ENCODE measurements around the gene ATPAF1.

Gene ATPAF1

DNA sequence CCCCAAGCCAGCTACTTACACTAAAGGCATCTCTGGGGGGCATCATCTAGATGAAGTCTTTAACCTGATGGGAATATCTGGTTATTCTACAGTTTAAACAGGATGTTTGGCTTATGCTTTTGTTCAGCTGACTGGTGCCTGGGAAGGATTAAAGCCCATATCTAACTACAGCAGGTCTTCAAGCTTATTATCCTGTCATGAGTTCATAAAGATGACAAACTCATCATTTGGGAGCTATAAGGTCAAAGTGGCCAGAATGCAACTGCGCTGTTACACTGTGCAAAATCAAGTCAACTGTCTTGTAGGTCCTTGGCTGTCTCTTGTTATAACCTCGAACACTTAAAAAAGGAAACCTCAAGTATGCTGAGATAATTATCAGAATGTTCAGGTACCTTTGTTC, 33.0 kb downstream of the ATPAF1 start:
- Histone ChIP-seq H3K27ac (ENCODE audit: low read depth, low read length) (no peak overlapping the region), H3K4me1 (ENCODE audit: control insufficient read depth, insufficient read depth, low read length, unreplicated experiment) (no peaks in the 10 kb centered on the region), H3K27me3 (ENCODE audit: insufficient read depth, low read length) (no peaks in the 10 kb centered on the region), H3K36me3 (ENCODE audit: insufficient read depth, low read length) (peaks cover 9% of the 10 kb centered on the region; the same call in 1 of the 2 replicates), H3K4me3 (ENCODE audit: low read depth, low read length) (no peak overlapping the region), H3K79me2 (ENCODE audit: control insufficient read depth, insufficient read depth, low read length, unreplicated experiment) (no peaks in the 10 kb centered on the region), H2AFZ (ENCODE audit: low read length, unreplicated experiment) (no peak overlapping the region)

DNA sequence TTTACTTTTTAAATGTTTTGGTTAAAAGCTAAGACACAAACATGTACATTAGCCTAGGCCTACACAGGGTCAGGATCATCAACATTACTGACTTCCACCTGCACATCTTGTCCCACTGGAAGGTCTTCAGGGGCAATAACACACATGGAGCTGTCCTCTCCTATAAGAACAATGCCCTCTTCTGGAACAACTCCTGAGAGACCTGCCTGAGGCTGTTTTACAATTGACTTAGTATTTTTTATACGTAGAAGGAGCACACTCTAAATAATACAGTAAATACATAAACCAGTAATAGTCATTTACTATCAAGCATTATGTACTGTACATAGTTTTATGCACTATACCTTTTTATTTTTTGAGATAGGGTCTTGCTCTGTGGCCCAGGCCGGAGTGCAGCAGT, 37.4 kb downstream of the ATPAF1 start:
- Histone ChIP-seq H3K36me3 (ENCODE audit: insufficient read depth, low read length) (peaks cover 9% of the 10 kb centered on the region; the same call in 1 of the 2 replicates), H3K27me3 (ENCODE audit: insufficient read depth, low read length) (no peaks in the 10 kb centered on the region), H3K79me2 (ENCODE audit: control insufficient read depth, insufficient read depth, low read length, unreplicated experiment) (no peaks in the 10 kb centered on the region), H3K4me1 (ENCODE audit: control insufficient read depth, insufficient read depth, low read length, unreplicated experiment) (no peaks in the 10 kb centered on the region), H3K27ac (ENCODE audit: low read depth, low read length) (no peak overlapping the region), H2AFZ (ENCODE audit: low read length, unreplicated experiment) (no peak overlapping the region), H3K4me3 (ENCODE audit: low read depth, low read length) (no peak overlapping the region)

DNA sequence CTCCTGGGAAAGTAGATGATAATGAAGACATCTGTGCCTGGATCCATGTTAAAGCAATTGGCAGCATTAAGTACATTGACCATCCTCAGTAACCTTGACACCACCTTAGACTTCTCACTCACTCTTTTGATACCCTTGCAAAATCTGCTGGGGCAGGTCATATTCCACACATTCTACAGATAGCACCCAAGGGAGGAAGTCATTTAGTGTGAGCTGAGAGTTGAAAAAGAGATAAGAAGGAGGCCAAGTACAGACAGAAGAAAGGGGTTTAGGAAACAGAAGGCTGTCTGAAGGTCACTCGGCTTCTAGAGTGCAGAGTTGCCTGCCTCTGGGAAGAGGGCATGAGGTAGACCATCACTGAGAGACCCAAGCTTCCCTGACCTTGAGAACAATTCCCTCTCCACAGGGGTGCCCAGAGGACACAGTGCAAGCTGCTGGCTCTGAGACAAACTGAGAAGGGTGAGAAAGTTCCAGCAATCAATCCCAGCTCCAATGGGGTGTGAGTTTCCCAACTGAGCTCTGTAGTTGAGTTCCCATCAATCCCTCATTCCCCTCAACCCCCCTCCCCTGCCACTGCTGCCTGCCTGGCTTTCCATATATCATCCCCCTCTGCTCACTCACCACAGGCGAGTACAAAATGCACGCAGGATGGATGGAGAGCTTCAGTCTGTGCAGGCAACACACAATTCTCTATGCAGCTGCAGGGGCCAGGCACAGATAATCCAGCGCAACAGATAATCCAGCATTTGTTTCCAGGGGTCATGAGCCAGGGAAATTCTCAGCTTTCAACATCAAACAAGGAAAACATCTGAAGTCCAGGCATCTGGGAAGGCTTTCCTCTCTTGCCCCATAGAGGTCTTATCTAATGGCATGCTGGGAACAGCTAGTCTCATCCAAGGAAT, 44.2 kb downstream of the ATPAF1 start:
- H3K27ac ChIP-seq (ENCODE audit: low read depth, low read length), result no peak overlapping the region
- H3K36me3 ChIP-seq (ENCODE audit: insufficient read depth, low read length), result no peaks in the 10 kb centered on the region; the same call in 1 of the 2 replicates
- H2AFZ ChIP-seq (ENCODE audit: low read length, unreplicated experiment), result no peak overlapping the region
- no peak overlapping the region for H3K4me3 ChIP-seq (ENCODE audit: low read depth, low read length)
- peaks cover 13% of the 10 kb centered on the region for H3K4me1 ChIP-seq (ENCODE audit: control insufficient read depth, insufficient read depth, low read length, unreplicated experiment)
- no peaks in the 10 kb centered on the region for H3K79me2 ChIP-seq (ENCODE audit: control insufficient read depth, insufficient read depth, low read length, unreplicated experiment)
- no peaks in the 10 kb centered on the region for H3K27me3 ChIP-seq (ENCODE audit: insufficient read depth, low read length)

DNA sequence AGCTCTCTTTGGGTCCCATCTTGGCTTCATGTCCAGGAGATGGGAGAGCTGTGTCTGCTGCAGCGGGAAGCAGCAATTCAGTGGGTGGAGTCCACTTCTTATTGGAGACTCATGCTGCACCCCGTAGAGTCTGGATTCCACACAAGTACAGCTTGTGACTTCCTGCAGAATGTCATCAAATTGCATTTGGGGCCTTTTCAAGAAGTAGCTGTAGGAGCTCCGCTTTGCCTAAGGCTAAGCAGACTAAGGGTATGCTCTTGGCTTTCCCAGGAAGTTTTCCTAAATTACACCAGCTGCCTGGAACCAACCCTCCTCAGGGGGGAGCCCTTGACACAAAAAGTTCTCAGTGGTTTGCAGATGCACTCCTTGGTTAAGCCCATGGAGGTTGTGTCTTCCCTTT, 45.8 kb downstream of the ATPAF1 start:
- H3K27me3 ChIP-seq (ENCODE audit: insufficient read depth, low read length), result no peaks in the 10 kb centered on the region
- H3K79me2 ChIP-seq (ENCODE audit: control insufficient read depth, insufficient read depth, low read length, unreplicated experiment), result no peaks in the 10 kb centered on the region
- no peak overlapping the region for H2AFZ ChIP-seq (ENCODE audit: low read length, unreplicated experiment)
- H3K4me3 ChIP-seq (ENCODE audit: low read depth, low read length), result no peak overlapping the region
- H3K27ac ChIP-seq (ENCODE audit: low read depth, low read length), result no peak overlapping the region
- no peaks in the 10 kb centered on the region for H3K36me3 ChIP-seq (ENCODE audit: insufficient read depth, low read length)
- peaks cover 14% of the 10 kb centered on the region for H3K4me1 ChIP-seq (ENCODE audit: control insufficient read depth, insufficient read depth, low read length, unreplicated experiment)

DNA sequence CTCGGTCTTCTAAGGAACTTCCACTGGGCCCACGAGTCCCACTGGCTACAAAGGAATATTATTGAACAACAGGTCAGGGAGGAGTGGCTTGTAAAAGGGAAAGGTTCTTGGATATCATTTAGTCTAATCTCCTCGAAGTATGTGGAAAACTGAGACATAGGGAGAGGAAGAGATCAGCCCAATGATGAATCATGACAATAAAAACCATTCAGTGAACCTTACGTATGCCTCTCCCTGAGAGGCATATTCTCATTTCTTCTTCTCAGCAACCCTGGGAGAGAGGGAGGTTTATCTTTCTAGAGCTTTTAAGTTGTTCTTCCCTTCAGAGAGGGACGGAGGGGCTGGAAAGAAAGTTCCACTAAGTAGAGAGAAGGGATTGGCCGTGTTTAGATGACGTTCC, 46.2 kb downstream of the ATPAF1 start:
- H3K79me2 ChIP-seq (ENCODE audit: control insufficient read depth, insufficient read depth, low read length, unreplicated experiment), result no peaks in the 10 kb centered on the region
- no peaks in the 10 kb centered on the region for H3K36me3 ChIP-seq (ENCODE audit: insufficient read depth, low read length)
- H3K27me3 ChIP-seq (ENCODE audit: insufficient read depth, low read length), result no peaks in the 10 kb centered on the region
- H3K4me1 ChIP-seq (ENCODE audit: control insufficient read depth, insufficient read depth, low read length, unreplicated experiment), result peaks cover 17% of the 10 kb centered on the region
- no peak overlapping the region for H3K4me3 ChIP-seq (ENCODE audit: low read depth, low read length)
- H3K27ac ChIP-seq (ENCODE audit: low read depth, low read length), result no peak overlapping the region
- H2AFZ ChIP-seq (ENCODE audit: low read length, unreplicated experiment), result no peak overlapping the region

DNA sequence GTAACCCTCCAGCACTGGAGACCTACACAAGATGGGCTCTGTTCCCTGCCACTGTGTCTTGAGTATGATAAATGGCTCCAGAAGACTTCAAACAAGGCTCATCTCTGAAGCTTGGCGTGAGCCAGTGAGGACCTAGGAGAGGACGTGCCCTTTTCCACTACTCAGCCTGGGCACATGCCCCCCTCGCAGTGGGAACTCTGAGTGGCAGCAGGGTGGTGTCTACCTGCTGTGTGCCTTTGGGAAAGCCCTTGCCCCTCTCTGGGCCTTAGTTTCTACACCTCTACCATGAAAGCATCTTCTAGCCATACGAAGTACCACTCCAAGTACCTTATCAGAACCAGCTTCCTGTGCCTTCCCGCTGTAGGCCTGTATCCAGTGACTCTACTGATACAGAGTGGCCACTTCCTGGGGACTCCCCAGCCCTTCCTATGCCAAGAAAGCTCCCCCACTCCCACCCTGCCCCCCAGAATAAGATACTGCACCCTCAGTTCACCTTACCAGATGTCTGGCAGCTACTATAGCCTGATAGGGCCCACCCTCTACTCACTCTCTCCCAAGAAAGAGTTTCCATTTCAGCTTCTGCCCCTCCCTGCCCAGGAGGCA, 48.4 kb downstream of the ATPAF1 start:
- H3K27me3 ChIP-seq (ENCODE audit: insufficient read depth, low read length), result no peaks in the 10 kb centered on the region
- no peak overlapping the region for H3K4me3 ChIP-seq (ENCODE audit: low read depth, low read length)
- peaks cover 28% of the 10 kb centered on the region for H3K4me1 ChIP-seq (ENCODE audit: control insufficient read depth, insufficient read depth, low read length, unreplicated experiment)
- H3K27ac ChIP-seq (ENCODE audit: low read depth, low read length), result no peak overlapping the region
- no peak overlapping the region for H2AFZ ChIP-seq (ENCODE audit: low read length, unreplicated experiment)
- no peaks in the 10 kb centered on the region for H3K36me3 ChIP-seq (ENCODE audit: insufficient read depth, low read length)
- H3K79me2 ChIP-seq (ENCODE audit: control insufficient read depth, insufficient read depth, low read length, unreplicated experiment), result peaks cover 4% of the 10 kb centered on the region

DNA sequence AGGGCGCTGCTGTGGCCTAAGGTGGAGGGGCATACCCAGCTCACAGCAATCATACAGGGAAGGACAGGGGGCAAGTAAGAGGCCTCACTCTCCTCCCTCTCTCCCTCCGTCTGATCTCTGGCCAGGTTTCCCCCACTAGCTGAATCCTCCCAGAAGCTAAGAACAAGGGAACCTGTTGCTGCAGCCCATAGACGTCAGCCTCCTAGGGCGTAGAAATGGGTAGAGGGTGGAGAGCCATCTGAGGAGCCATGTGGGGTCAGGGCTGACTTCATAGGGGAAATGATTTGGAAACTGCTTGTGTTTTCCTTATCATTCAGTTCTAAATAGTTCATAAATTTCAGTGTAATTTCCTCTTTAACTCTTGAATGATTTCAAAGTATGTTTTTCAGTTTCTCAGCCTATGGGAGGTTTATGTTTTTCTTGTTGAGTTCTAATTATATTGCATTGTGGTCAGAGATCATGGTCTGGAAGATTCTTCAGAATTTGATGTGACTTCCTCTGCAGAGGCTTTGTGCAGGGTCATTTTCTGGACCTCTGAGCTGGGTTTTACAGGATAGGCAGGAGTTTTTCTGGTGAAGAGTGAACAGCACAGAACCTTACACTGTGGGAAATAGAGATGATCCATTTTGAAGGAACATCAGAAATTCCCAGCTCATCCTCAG, 49.3 kb downstream of the ATPAF1 start:
- H2AFZ ChIP-seq (ENCODE audit: low read length, unreplicated experiment), result no peak overlapping the region
- peaks cover 4% of the 10 kb centered on the region for H3K79me2 ChIP-seq (ENCODE audit: control insufficient read depth, insufficient read depth, low read length, unreplicated experiment)
- H3K4me3 ChIP-seq (ENCODE audit: low read depth, low read length), result no peak overlapping the region
- H3K27ac ChIP-seq (ENCODE audit: low read depth, low read length), result no peak overlapping the region
- peaks cover 36% of the 10 kb centered on the region for H3K4me1 ChIP-seq (ENCODE audit: control insufficient read depth, insufficient read depth, low read length, unreplicated experiment)
- no peaks in the 10 kb centered on the region for H3K36me3 ChIP-seq (ENCODE audit: insufficient read depth, low read length)
- no peaks in the 10 kb centered on the region for H3K27me3 ChIP-seq (ENCODE audit: insufficient read depth, low read length)

DNA sequence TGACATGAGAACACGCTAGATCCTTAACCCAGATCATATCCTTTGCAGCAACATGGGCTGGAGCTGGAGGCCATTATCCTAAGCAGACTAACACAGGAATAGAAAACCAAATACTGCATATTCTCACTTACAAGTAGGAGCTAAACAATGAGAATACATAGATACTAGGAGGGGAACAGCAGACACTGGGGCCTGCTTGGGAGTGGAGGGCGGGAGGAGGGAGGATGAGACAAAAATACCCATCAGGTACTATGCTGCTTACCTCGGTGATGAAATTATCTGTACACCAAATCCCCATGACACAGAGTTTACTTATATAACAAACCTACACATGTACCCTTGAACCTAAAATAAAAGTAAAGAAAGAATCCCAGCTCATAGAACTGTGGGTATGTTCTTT, 50.3 kb downstream of the ATPAF1 start:
- Histone ChIP-seq H3K36me3 (ENCODE audit: insufficient read depth, low read length) (no peaks in the 10 kb centered on the region), H2AFZ (ENCODE audit: low read length, unreplicated experiment) (no peak overlapping the region), H3K4me1 (ENCODE audit: control insufficient read depth, insufficient read depth, low read length, unreplicated experiment) (peaks cover 43% of the 10 kb centered on the region), H3K79me2 (ENCODE audit: control insufficient read depth, insufficient read depth, low read length, unreplicated experiment) (peaks cover 4% of the 10 kb centered on the region), H3K27me3 (ENCODE audit: insufficient read depth, low read length) (no peaks in the 10 kb centered on the region), H3K27ac (ENCODE audit: low read depth, low read length) (no peak overlapping the region), H3K4me3 (ENCODE audit: low read depth, low read length) (no peak overlapping the region)

DNA sequence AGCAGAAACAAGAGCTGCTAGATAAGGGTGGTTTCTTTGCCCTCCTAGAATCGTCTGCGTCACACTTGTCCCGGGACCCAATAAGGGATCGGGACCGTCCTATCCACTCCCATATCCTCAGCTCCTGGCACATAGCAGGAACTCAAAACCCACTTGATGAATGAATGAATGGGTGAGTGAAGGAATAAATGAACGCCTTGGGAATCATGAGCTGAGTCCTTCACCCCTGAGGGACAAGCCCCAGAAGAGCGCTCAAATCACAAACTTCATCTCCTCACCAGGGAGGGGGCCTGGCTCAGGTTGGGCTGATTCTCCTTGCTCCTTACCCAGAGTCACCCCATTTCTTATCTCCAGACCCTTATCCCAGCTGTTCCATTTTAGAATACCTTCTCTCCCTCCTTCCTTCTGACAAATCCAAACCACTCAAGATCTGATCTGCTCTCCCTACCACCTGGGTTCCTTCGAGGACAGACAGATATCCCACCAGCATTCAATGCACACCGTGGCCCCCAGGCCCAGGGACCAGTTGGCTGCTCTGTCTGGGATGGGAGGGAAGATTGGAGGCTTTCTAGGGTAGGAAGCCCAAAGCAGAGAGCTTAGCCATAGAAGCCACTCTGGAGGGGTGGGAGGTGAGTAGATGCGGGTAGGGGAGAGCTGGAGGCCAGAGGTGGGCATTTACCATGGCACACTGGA, 50.9 kb downstream of the ATPAF1 start:
- peaks cover 42% of the 10 kb centered on the region for H3K4me1 ChIP-seq (ENCODE audit: control insufficient read depth, insufficient read depth, low read length, unreplicated experiment)
- peak overlapping the region; percentile 87 for H2AFZ ChIP-seq (ENCODE audit: low read length, unreplicated experiment)
- peak overlapping the region; percentile 69 for H3K27ac ChIP-seq (ENCODE audit: low read depth, low read length)
- no peaks in the 10 kb centered on the region for H3K36me3 ChIP-seq (ENCODE audit: insufficient read depth, low read length)
- H3K4me3 ChIP-seq (ENCODE audit: low read depth, low read length), result peak overlapping the region; percentile 88
- no peaks in the 10 kb centered on the region for H3K27me3 ChIP-seq (ENCODE audit: insufficient read depth, low read length)
- peaks cover 4% of the 10 kb centered on the region for H3K79me2 ChIP-seq (ENCODE audit: control insufficient read depth, insufficient read depth, low read length, unreplicated experiment)

DNA sequence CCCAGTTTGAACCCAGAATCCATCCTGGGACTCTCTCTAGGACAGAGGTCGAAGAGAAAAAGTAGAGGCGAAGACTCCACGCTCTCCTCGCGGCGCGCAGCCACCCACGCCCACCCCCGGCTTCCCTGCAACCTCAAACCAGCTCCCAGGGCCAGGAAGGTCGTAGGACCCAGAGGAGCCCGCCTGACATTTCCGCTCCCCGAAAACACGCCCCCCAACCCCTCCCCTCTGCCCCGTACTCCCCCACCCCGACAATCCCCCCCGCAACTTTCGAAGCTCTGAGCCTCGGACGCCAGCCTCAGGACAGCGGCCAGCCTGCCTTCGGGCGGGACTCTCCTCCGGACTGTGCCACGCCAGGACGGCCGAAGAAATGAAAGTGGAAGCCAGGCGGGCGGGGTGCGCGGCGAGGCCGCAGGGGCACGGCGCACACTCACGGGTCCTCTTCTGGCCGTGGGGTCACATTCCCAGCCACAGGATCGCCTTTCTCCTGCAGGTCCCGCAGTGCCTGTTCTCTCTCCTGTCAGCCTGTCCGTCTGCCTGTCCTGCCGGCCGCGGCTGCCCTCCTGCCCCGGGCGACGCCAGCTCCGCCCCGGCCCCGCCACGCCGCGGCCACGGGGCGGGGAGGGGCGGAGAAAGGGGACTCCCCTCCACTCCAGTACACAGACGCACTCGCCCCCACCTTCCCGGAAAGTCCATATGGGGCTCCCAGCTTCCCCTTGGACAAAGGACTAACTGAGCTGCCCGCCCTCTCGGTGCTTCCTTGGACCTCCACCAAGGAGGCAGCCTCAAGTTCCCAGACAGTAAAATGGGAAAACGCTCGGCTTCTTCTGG, 51.7 kb downstream of the ATPAF1 start, which contains the start of gene MOB3C:
TSS of gene MOB3C (minus strand) at position 535 of the 831 bp plus-strand sequence. CDS start 3,490 bp downstream, outside the sequence.
- Histone ChIP-seq H3K4me3 (ENCODE audit: low read depth, low read length) (peak within 1 kb of the TSS; percentile 88), H3K79me2 (ENCODE audit: control insufficient read depth, insufficient read depth, low read length, unreplicated experiment) (peaks cover 4% of the 10 kb centered on the region), H3K27ac (ENCODE audit: low read depth, low read length) (peak within 1 kb of the TSS; percentile 69), H3K27me3 (ENCODE audit: insufficient read depth, low read length) (no peaks in the 10 kb centered on the region), H3K4me1 (ENCODE audit: control insufficient read depth, insufficient read depth, low read length, unreplicated experiment) (peaks cover 39% of the 10 kb centered on the region), H2AFZ (ENCODE audit: low read length, unreplicated experiment) (peak within 1 kb of the TSS; percentile 87), H3K36me3 (ENCODE audit: insufficient read depth, low read length) (no peaks in the 10 kb centered on the region)
